Activated naive CD8-positive, alpha-beta T cell treated with anti-CD3 and anti-CD28 coated beads, Interleukin-2, amount 50 U/mL, for 24 hours (primary cell): Measurements from ENCODE around the gene TRIM56.
"Not testable (repeated sequence)": the region's sequence is repeated elsewhere in the genome, so short reads cannot be mapped to it uniquely, and the experiment has no call there.

ENCODE experiments used
- ATAC-seq: fragments of 150-1000 bp; cut with Tn5 transposase; one replicate; pipeline ENCODE4 v1.10.0; 2021
- DNase-seq: peaks from one replicate; pipeline ENCODE4 v3.0.0; 2021
- H3K27ac Mint-ChIP-seq: one replicate; pipeline ENCODE4 v1.8.0; 2021; ENCODE audit warnings: mild to moderate bottlenecking, mixed read lengths
- H3K27me3 Mint-ChIP-seq: one replicate; pipeline ENCODE4 v1.8.0; 2021; ENCODE audit warnings: mixed read lengths
- H3K36me3 Mint-ChIP-seq: one replicate; pipeline ENCODE4 v1.8.0; 2021; ENCODE audit warnings: low read depth, mixed read lengths
- H3K4me1 Mint-ChIP-seq: one replicate; pipeline ENCODE4 v1.8.0; 2021; ENCODE audit warnings: mixed read lengths
- H3K4me3 Mint-ChIP-seq: one replicate; pipeline ENCODE4 v1.8.0; 2021; ENCODE audit warnings: mild to moderate bottlenecking, moderate library complexity, mixed read lengths
- H3K9me3 Mint-ChIP-seq: one replicate; pipeline ENCODE4 v1.8.0; 2021; ENCODE audit warnings: mixed read lengths

Gene TRIM56

GRCh38 chr7:101113836-101114235, 28.6 kb downstream of the TRIM56 start:
- DNase-seq (no peak), ATAC-seq (no peak)
- no peaks in the 10 kb centered on the region for H3K36me3 Mint-ChIP-seq
- no peak overlapping the region for H3K4me3 Mint-ChIP-seq
- H3K27ac Mint-ChIP-seq: no peak overlapping the region
- H3K4me1 Mint-ChIP-seq: no peaks in the 10 kb centered on the region
- peaks cover 7% of the 10 kb centered on the region for H3K27me3 Mint-ChIP-seq
- H3K9me3 Mint-ChIP-seq: no peaks in the 10 kb centered on the region

GRCh38 chr7:101114492-101114891, 29.2 kb downstream of the TRIM56 start:
- DNase-seq (no peak), ATAC-seq (no peak)
- H3K36me3 Mint-ChIP-seq: no peaks in the 10 kb centered on the region
- H3K27me3 Mint-ChIP-seq: peaks cover 9% of the 10 kb centered on the region
- H3K9me3 Mint-ChIP-seq: no peaks in the 10 kb centered on the region
- no peak overlapping the region for H3K4me3 Mint-ChIP-seq
- no peak overlapping the region for H3K27ac Mint-ChIP-seq
- peaks cover under 1% of the 10 kb centered on the region for H3K4me1 Mint-ChIP-seq

DNA sequence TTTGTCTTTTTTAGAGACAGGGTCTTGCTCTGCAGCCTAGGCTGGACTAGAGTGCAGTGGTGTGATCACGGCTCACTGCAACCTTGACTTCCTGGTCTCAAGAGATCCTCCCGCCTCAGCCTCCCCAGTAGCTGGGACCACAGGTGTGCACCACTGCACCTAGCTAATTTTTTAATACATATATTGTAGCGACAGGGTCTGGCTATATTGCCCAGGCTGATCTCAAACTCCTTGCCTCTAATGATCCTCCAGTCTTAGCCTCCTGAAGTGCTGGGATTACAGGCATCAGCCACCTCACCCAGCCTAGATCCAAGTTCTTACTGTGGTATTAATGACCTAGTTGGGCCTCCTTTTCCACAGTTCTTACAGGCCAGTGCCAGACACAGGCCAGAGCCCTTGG, 29.9 kb downstream of the TRIM56 start:
- H3K4me3 Mint-ChIP-seq: no peak overlapping the region
- no peak overlapping the region for H3K27ac Mint-ChIP-seq
- peaks cover 2% of the 10 kb centered on the region for H3K4me1 Mint-ChIP-seq
- ATAC-seq (no peak), DNase-seq (no peak)
- peaks cover 17% of the 10 kb centered on the region for H3K27me3 Mint-ChIP-seq
- H3K36me3 Mint-ChIP-seq: no peaks in the 10 kb centered on the region
- no peaks in the 10 kb centered on the region for H3K9me3 Mint-ChIP-seq

GRCh38 chr7:101116898-101117297, 31.6 kb downstream of the TRIM56 start:
- H3K27ac Mint-ChIP-seq: no peak overlapping the region

DNA sequence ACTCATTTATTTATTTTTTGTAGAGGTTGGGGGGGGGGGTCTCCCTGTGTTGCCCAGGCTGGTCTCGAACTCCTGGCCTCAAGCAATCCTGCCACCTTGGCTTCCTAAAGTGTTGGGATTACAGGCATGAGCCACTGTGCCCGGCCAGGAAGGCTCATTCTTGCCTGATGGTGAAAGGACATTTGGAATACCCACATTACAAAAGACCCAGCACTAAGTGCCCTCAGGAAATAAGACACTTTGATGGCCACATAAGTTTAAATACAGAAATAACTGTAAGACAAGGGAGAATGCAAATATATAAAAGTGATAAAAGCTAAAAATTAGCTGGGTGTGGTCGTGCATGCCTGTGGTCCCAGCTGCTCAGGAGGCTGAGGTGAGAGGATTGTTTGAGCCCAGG, 33.6 kb downstream of the TRIM56 start:
- no peak overlapping the region for H3K27ac Mint-ChIP-seq
- DNase-seq (no peak), ATAC-seq (no peak)
- H3K27me3 Mint-ChIP-seq: peaks cover 40% of the 10 kb centered on the region
- peaks cover 18% of the 10 kb centered on the region for H3K4me1 Mint-ChIP-seq
- no peaks in the 10 kb centered on the region for H3K9me3 Mint-ChIP-seq
- H3K4me3 Mint-ChIP-seq: no peak overlapping the region
- H3K36me3 Mint-ChIP-seq: no peaks in the 10 kb centered on the region

More at GRCh38 chr7:101116898-101117297, 31.6 kb downstream of the TRIM56 start:
- DNase-seq: no peak
- Mint-ChIP-seq H3K27me3 (peaks cover 24% of the 10 kb centered on the region), H3K4me3 (no peak overlapping the region), H3K4me1 (peaks cover 6% of the 10 kb centered on the region), H3K9me3 (no peaks in the 10 kb centered on the region), H3K36me3 (no peaks in the 10 kb centered on the region)
- no peak for ATAC-seq

DNA sequence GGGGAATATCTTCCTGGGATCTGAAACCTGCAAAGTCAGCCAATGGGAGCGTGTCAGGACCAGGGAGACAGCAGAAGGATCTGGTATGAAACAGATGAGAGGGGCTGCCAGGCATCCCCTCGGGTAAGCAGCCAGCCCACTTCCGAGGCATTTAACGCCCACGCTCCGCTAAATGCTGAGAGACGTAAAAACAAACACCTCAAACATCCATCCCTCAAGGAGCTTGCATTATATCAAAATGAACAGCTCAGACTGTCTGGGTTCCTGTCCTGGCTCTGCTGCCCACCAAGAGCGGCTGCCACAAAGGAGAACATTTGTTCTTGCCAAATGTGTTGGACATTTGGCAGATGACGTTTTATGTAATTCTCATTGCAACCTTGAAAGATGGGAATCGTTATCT, 34.6 kb downstream of the TRIM56 start:
- H3K27me3 Mint-ChIP-seq: peaks cover 41% of the 10 kb centered on the region
- no peaks in the 10 kb centered on the region for H3K36me3 Mint-ChIP-seq
- peaks cover 23% of the 10 kb centered on the region for H3K4me1 Mint-ChIP-seq
- no peak for DNase-seq
- no peak for ATAC-seq
- no peak overlapping the region for H3K27ac Mint-ChIP-seq
- no peak overlapping the region for H3K4me3 Mint-ChIP-seq
- no peaks in the 10 kb centered on the region for H3K9me3 Mint-ChIP-seq

DNA sequence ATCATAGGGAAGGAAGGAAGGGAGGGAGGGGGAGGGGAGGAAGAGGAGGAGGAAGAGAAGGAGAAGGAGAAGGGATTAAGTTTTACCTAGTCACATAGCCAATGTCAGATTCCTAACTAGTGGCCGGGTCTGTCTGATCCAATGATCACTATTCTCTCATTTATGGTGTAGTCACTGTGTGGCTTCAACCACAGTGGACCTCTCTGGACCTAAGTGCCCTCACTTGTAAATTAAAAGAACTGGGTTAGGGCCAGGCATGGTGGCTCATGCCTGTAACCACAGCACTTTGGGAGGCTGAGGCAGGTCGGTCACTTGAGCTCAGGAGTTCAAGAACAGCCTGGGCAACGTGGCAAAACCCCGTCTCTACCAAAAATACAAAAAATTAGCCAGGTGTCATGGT, 35.0 kb downstream of the TRIM56 start:
- Mint-ChIP-seq H3K36me3 (no peaks in the 10 kb centered on the region), H3K4me3 (no peak overlapping the region), H3K27ac (no peak overlapping the region), H3K4me1 (peaks cover 27% of the 10 kb centered on the region), H3K9me3 (no peaks in the 10 kb centered on the region), H3K27me3 (peaks cover 45% of the 10 kb centered on the region)
- ATAC-seq (no peak), DNase-seq (no peak)

DNA sequence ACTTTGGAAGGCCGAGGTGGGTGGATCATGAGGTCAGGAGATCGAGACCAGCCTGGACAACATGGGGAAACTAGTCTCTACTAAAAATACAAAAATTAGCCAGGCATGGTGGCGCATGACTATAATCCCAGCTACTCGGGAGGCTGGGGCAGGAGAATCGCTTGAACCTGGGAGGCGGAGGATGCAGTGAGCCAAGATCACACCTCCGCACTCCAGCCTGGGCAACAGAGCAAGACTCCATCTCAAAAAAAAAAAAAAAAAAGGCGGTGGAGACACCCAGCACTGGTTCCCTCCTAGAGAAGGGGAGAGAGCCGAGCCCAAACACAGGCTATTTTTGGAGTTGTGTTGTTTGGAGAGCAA, 36.3 kb downstream of the TRIM56 start:
- H3K9me3 Mint-ChIP-seq, H3K27ac Mint-ChIP-seq, H3K36me3 Mint-ChIP-seq, DNase-seq, ATAC-seq: not testable (repeated sequence)
- peak overlapping the region; percentile 60 for H3K4me3 Mint-ChIP-seq
- peaks cover 54% of the 10 kb centered on the region for H3K27me3 Mint-ChIP-seq
- peaks cover 38% of the 10 kb centered on the region for H3K4me1 Mint-ChIP-seq

GRCh38 chr7:101121991-101122932, 37.0 kb downstream of the TRIM56 start:
- Mint-ChIP-seq H3K36me3 (no peaks in the 10 kb centered on the region), H3K9me3 (no peaks in the 10 kb centered on the region), H3K4me1 (peaks cover 45% of the 10 kb centered on the region), H3K27me3 (peaks cover 60% of the 10 kb centered on the region), H3K27ac (peak overlapping the region; percentile 52), H3K4me3 (peak overlapping the region; percentile 60)
- DNase-seq: no peak
- no peak for ATAC-seq

GRCh38 chr7:101122933-101123702, 37.8 kb downstream of the TRIM56 start:
- no peak overlapping the region for H3K4me3 Mint-ChIP-seq
- H3K4me1 Mint-ChIP-seq: peaks cover 46% of the 10 kb centered on the region
- peaks cover 65% of the 10 kb centered on the region for H3K27me3 Mint-ChIP-seq
- no peak overlapping the region for H3K27ac Mint-ChIP-seq
- no peak for ATAC-seq
- H3K36me3 Mint-ChIP-seq: no peaks in the 10 kb centered on the region
- no peak for DNase-seq
- H3K9me3 Mint-ChIP-seq: no peaks in the 10 kb centered on the region

DNA sequence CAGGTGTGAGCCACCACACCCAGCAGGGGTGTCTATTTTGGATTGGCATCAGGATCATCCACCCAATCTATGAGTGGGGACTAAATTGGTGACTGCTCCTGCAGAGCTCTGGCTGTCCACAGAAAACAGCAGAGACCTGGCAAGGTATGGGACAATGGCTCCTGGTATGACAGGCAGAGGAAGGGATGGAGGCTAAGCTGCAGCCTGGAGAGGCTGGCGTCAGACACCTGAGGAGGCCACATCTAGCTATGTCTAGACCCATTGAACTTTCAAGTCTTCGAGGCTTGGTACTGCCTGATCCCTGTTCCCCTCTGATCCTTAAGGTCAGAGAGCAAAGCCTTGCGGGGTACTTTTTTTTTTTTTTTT, 38.4 kb downstream of the TRIM56 start:
- Mint-ChIP-seq H3K4me1 (peaks cover 49% of the 10 kb centered on the region), H3K4me3 (no peak overlapping the region), H3K9me3 (no peaks in the 10 kb centered on the region), H3K27me3 (peaks cover 63% of the 10 kb centered on the region), H3K27ac (no peak overlapping the region), H3K36me3 (no peaks in the 10 kb centered on the region)
- no peak for DNase-seq
- no peak for ATAC-seq

DNA sequence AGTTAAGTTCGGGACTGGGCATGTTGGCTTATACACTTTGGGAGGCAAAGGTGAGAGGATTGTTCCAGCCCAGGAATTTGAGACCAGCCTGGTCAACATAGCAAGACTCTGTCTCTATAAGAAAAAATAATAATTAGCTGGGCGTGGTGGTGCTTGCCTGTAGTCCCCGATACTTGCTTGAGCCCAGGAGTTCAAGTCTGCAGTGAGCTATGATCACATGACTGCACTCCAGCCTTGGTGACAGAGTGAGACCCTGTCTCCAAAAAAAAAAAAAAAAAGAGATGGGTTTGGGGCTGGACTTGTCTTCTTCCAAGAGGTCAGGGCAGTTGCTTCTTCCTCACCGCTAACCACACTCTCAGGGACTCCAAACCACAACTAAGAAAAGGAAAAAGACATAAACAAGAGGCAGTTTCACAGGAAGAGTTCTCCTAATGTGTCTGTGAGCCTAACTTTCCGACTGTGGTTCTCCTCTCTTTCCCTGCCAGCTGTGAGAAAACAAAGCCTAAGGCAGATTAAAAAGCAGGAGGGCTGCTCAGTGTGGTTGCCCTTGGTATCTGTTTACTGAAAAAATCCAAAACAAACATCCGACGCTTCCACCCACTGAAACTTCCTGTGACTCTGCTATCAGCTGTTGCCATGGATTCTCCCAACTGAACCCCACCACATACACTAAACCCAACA, 39.2 kb downstream of the TRIM56 start:
- no peaks in the 10 kb centered on the region for H3K36me3 Mint-ChIP-seq
- peaks cover 48% of the 10 kb centered on the region for H3K4me1 Mint-ChIP-seq
- peaks cover 60% of the 10 kb centered on the region for H3K27me3 Mint-ChIP-seq
- peak overlapping the region; percentile 8 for H3K27ac Mint-ChIP-seq
- no peaks in the 10 kb centered on the region for H3K9me3 Mint-ChIP-seq
- no peak overlapping the region for H3K4me3 Mint-ChIP-seq
- DNase-seq (no peak), ATAC-seq (peak; percentile 58)

DNA sequence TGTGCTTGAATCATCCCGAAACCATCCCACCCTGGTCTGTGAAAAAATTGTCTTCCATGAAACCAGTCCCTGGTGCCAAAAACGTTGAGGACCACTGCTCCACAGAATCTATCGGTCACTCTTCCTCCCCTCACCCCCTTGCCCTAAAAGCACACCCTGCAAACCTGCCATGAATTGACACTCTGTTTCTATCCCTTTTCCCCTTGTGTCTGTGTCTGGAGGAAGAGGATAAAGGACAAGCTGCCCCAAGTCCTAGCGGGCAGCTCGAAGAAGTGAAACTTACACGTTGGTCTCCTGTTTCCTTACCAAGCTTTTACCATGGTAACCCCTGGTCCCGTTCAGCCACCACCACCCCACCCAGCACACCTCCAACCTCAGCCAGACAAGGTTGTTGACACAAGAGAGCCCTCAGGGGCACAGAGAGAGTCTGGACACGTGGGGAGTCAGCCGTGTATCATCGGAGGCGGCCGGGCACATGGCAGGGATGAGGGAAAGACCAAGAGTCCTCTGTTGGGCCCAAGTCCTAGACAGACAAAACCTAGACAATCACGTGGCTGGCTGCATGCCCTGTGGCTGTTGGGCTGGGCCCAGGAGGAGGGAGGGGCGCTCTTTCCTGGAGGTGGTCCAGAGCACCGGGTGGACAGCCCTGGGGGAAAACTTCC, 40.8 kb downstream of the TRIM56 start:
- Mint-ChIP-seq H3K36me3 (no peaks in the 10 kb centered on the region), H3K4me1 (peaks cover 47% of the 10 kb centered on the region), H3K9me3 (no peaks in the 10 kb centered on the region), H3K27ac (no peak overlapping the region), H3K27me3 (peaks cover 59% of the 10 kb centered on the region), H3K4me3 (no peak overlapping the region)
- DNase-seq (no peak), ATAC-seq (no peak)
